Ureter (tissue), 1 donor: ENCODE results near the gene PTPN1. TPM values are rescaled to one million over a fixed set of nuclear protein-coding genes. Genes with fewer than 3 reads are reported as not detected.
A peak's percentile ranks its signal among the peaks of the same experiment; 100 is the strongest.
"Not testable (repeated sequence)": the region's sequence is repeated elsewhere in the genome, so short reads cannot be mapped to it uniquely, and the experiment has no call there.

ENCODE experiments used
- DNase-seq: peaks from one replicate; pipeline ENCODE4 v3.0.0-alpha.2; 2020; ENCODE audit warnings: low spot score
- total RNA-seq: library from RNA; stranded (reverse); gene quantifications from one replicate; pipeline ENCODE4 v1.2.4, GENCODE V29; 2023
- donor health status: DM: yes; HTN: yes; CAD: no.

Gene PTPN1
- total RNA-seq, 1 donor from 2014 or later = 33.6 TPM

GRCh38 chr20:50608750-50609104, 98.5 kb downstream of the PTPN1 start:
- DNase-seq = no peak

GRCh38 chr20:50609438-50609989, 99.3 kb downstream of the PTPN1 start:
- DNase-seq = no peak

GRCh38 chr20:50610212-50610718, 100.1 kb downstream of the PTPN1 start:
- DNase-seq = no peak

- DNase-seq = no peak
These were observed 101.1 kb downstream of the PTPN1 start for GRCh38 chr20:50611128-50611810.

- DNase-seq = no peak
These were observed 103.4 kb downstream of the PTPN1 start for GRCh38 chr20:50613438-50614169.

GRCh38 chr20:50615407-50615806, 105.2 kb downstream of the PTPN1 start:
- DNase-seq = no peak

GRCh38 chr20:50617022-50617421, 106.8 kb downstream of the PTPN1 start:
- no peak for DNase-seq

- DNase-seq = no peak
These were observed 108.4 kb downstream of the PTPN1 start for GRCh38 chr20:50618537-50618936.

- not testable (repeated sequence) for DNase-seq
These were observed 110.3 kb downstream of the PTPN1 start for GRCh38 chr20:50620459-50620858.

- no peak for DNase-seq
These were observed 111.0 kb downstream of the PTPN1 start for GRCh38 chr20:50621068-50621665.

GRCh38 chr20:50624351-50625016, 114.3 kb downstream of the PTPN1 start:
- DNase-seq = peak; percentile 60

- DNase-seq = no peak
These were observed 115.9 kb downstream of the PTPN1 start for GRCh38 chr20:50625986-50626677.

GRCh38 chr20:50627747-50628146, 117.6 kb downstream of the PTPN1 start:
- no peak for DNase-seq

- no peak for DNase-seq
These were observed 118.1 kb downstream of the PTPN1 start for GRCh38 chr20:50628332-50628731.

GRCh38 chr20:50628853-50629669, 118.9 kb downstream of the PTPN1 start:
- no peak for DNase-seq

GRCh38 chr20:50629670-50630045, 119.5 kb downstream of the PTPN1 start:
- DNase-seq = no peak

GRCh38 chr20:50630578-50631263, 120.5 kb downstream of the PTPN1 start:
- no peak for DNase-seq

GRCh38 chr20:50632236-50632635, 122.1 kb downstream of the PTPN1 start:
- no peak for DNase-seq

GRCh38 chr20:50632701-50633100, 122.5 kb downstream of the PTPN1 start:
- DNase-seq = no peak

- DNase-seq = no peak
These were observed 123.2 kb downstream of the PTPN1 start for GRCh38 chr20:50633361-50633760.
